ENCODE data around the gene FAM47C.
"Not testable (repeated sequence)": the region's sequence is repeated elsewhere in the genome, so short reads cannot be mapped to it uniquely, and the experiment has no call there.

FAM47C gene

DNA sequence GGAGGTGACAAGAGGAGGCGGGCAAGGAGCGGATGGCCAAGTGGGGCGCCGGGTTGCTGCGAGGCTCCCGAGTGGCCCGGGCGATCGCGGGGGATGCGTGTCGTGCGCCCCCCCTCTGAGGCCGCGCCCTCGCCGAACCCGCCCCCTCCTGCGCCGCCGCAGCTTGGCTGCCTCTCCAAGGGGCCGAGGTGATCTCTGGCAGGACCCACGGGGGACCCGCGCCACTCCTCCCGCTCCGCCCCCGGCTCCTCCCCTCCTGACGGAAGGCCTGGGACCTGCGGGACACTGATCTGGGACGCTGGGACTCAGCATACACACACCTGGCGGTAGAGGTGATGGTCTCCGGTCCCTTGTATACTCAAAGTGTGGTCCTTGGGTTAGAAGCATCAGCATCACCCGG is 21.9 kb upstream of the FAM47C start:
- Histone ChIP-seq H3K4me3 (ENCODE audit: insufficient read depth, low read length, poor library complexity, severe bottlenecking) (no peak overlapping the region), H3K9me2 (replicated peaks; ENCODE audit: insufficient read depth, low read length) (no peaks in the 10 kb centered on the region)

DNA sequence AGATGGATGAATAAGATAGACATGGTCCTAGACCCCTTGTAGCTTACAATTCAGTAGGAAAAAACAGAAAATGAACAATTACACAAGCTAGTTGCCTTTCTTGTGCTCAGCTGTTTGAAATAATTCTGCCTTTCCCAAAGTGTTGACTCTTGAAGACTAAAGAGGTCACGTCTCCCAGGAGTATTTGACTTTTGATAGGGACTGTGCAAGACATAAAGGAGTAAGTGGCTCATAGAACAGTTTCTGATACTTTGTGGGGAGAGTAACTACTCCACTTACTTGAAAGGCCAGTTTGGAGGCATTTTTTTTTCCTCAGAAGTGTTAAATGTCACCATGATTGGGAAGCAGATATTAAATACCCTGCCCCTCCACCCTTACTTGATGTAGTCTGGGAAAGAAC is 21.0 kb upstream of the FAM47C start:
- not testable (repeated sequence) for H3K9me2 ChIP-seq (replicated peaks; ENCODE audit: insufficient read depth, low read length); H3K27me3 ChIP-seq (ENCODE audit: low read length); H4K20me1 ChIP-seq (ENCODE audit: low read depth, low read length); H3K9ac ChIP-seq (ENCODE audit: low read length); H3K9me3 ChIP-seq (ENCODE audit: insufficient read depth, low read length); H3K4me3 ChIP-seq (ENCODE audit: insufficient read depth, low read length, poor library complexity, severe bottlenecking); H3F3A ChIP-seq (ENCODE audit: insufficient read depth); H2AFZ ChIP-seq (ENCODE audit: low read depth, low read length, severe bottlenecking); H3K36me3 ChIP-seq (ENCODE audit: low read length); H3K4me2 ChIP-seq (ENCODE audit: low read depth, low read length, poor library complexity, severe bottlenecking); H3K79me2 ChIP-seq (ENCODE audit: insufficient read depth, low read length); H3K27ac ChIP-seq (ENCODE audit: low read depth, low read length)

More for the DNA sequence above, 21.9 kb upstream of the FAM47C start:
- Histone ChIP-seq H3F3A (ENCODE audit: insufficient read depth) (no peaks in the 10 kb centered on the region), H3K36me3 (ENCODE audit: low read length) (no peaks in the 10 kb centered on the region), H3K27ac (ENCODE audit: low read depth, low read length) (no peak overlapping the region), H3K9ac (ENCODE audit: low read length) (no peak overlapping the region), H3K4me2 (ENCODE audit: low read depth, low read length, poor library complexity, severe bottlenecking) (no peak overlapping the region), H3K9me3 (ENCODE audit: insufficient read depth, low read length) (no peaks in the 10 kb centered on the region), H3K27me3 (ENCODE audit: low read length) (no peaks in the 10 kb centered on the region), H4K20me1 (ENCODE audit: low read depth, low read length) (no peaks in the 10 kb centered on the region), H2AFZ (ENCODE audit: low read depth, low read length, severe bottlenecking) (no peak overlapping the region), H3K79me2 (ENCODE audit: insufficient read depth, low read length) (no peaks in the 10 kb centered on the region)
- no peak for TF ChIP-seq EZH2phosphoT487 (conservative IDR thresholded peaks at IDR 0.05; ENCODE audit: low read length)
- TF ChIP-seq, protein P1, sequence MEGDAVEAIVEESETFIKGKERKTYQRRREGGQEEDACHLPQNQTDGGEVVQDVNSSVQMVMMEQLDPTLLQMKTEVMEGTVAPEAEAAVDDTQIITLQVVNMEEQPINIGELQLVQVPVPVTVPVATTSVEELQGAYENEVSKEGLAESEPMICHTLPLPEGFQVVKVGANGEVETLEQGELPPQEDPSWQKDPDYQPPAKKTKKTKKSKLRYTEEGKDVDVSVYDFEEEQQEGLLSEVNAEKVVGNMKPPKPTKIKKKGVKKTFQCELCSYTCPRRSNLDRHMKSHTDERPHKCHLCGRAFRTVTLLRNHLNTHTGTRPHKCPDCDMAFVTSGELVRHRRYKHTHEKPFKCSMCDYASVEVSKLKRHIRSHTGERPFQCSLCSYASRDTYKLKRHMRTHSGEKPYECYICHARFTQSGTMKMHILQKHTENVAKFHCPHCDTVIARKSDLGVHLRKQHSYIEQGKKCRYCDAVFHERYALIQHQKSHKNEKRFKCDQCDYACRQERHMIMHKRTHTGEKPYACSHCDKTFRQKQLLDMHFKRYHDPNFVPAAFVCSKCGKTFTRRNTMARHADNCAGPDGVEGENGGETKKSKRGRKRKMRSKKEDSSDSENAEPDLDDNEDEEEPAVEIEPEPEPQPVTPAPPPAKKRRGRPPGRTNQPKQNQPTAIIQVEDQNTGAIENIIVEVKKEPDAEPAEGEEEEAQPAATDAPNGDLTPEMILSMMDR (IDR thresholded peaks at IDR 0.05; ENCODE audit: insufficient read depth, low read length, poor library complexity, severe bottlenecking): no peak

GRCh38 chrX:37000140-37000539 is 8.0 kb upstream of the FAM47C start:
- H3K27me3 ChIP-seq (ENCODE audit: low read length): no peaks in the 10 kb centered on the region
- H2AFZ ChIP-seq (ENCODE audit: low read depth, low read length, severe bottlenecking): no peak overlapping the region

GRCh38 chrX:37010496-37010895 is 2.3 kb downstream of the FAM47C start:
- no peaks in the 10 kb centered on the region for H3K9me3 ChIP-seq (ENCODE audit: insufficient read depth, low read length)
- H3K9me2 ChIP-seq (replicated peaks; ENCODE audit: insufficient read depth, low read length): no peaks in the 10 kb centered on the region
- H3K79me2 ChIP-seq (ENCODE audit: insufficient read depth, low read length): no peaks in the 10 kb centered on the region
- H3K4me2 ChIP-seq (ENCODE audit: low read depth, low read length, poor library complexity, severe bottlenecking): no peak overlapping the region
- no peak overlapping the region for H3K9ac ChIP-seq (ENCODE audit: low read length)
- H3K27me3 ChIP-seq (ENCODE audit: low read length): no peaks in the 10 kb centered on the region
- no peak overlapping the region for H2AFZ ChIP-seq (ENCODE audit: low read depth, low read length, severe bottlenecking)
- no peaks in the 10 kb centered on the region for H3K36me3 ChIP-seq (ENCODE audit: low read length)
- H3K27ac ChIP-seq (ENCODE audit: low read depth, low read length): no peak overlapping the region
- no peak overlapping the region for H3K4me3 ChIP-seq (ENCODE audit: insufficient read depth, low read length, poor library complexity, severe bottlenecking)
- H4K20me1 ChIP-seq (ENCODE audit: low read depth, low read length): no peaks in the 10 kb centered on the region
- H3F3A ChIP-seq (ENCODE audit: insufficient read depth): no peaks in the 10 kb centered on the region
- TF ChIP-seq EZH2phosphoT487 (conservative IDR thresholded peaks at IDR 0.05; ENCODE audit: low read length): no peak
- TF ChIP-seq, protein P1 (IDR thresholded peaks at IDR 0.05; ENCODE audit: insufficient read depth, low read length, poor library complexity, severe bottlenecking): no peak

More at GRCh38 chrX:37000140-37000539, 8.0 kb upstream of the FAM47C start:
- Histone ChIP-seq H3K4me3 (ENCODE audit: insufficient read depth, low read length, poor library complexity, severe bottlenecking) (no peak overlapping the region), H4K20me1 (ENCODE audit: low read depth, low read length) (no peaks in the 10 kb centered on the region), H3K36me3 (ENCODE audit: low read length) (no peaks in the 10 kb centered on the region), H3K4me2 (ENCODE audit: low read depth, low read length, poor library complexity, severe bottlenecking) (no peak overlapping the region), H3K9ac (ENCODE audit: low read length) (no peak overlapping the region), H3K27ac (ENCODE audit: low read depth, low read length) (no peak overlapping the region), H3K79me2 (ENCODE audit: insufficient read depth, low read length) (no peaks in the 10 kb centered on the region), H3K9me2 (replicated peaks; ENCODE audit: insufficient read depth, low read length) (no peaks in the 10 kb centered on the region), H3F3A (ENCODE audit: insufficient read depth) (no peaks in the 10 kb centered on the region), H3K9me3 (ENCODE audit: insufficient read depth, low read length) (no peaks in the 10 kb centered on the region)
- no peak for TF ChIP-seq EZH2phosphoT487 (conservative IDR thresholded peaks at IDR 0.05; ENCODE audit: low read length)
- TF ChIP-seq, protein P1 (IDR thresholded peaks at IDR 0.05; ENCODE audit: insufficient read depth, low read length, poor library complexity, severe bottlenecking): no peak

DNA sequence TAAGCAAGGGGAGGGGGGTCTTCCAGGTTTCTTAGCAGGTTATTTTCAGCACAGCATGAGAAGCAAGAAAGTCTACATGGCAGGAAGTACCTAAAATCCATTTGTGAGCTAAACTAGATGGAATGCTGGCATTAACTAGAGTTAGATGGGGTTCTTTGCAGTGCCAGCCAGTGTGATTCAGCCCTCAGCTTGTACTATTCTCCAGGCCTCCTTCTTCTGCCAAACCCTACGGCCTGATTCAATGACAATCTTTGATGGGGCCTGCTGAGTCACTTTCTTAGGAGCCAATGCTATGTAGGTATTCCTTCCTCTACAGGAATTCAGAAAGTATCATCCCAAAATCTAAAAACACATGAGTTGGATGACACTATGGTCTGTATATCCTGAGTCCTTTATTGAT is 26.1 kb downstream of the FAM47C start:
- H3K9me2 ChIP-seq (replicated peaks; ENCODE audit: insufficient read depth, low read length); H2AFZ ChIP-seq (ENCODE audit: low read depth, low read length, severe bottlenecking); H3K36me3 ChIP-seq (ENCODE audit: low read length); H3K9ac ChIP-seq (ENCODE audit: low read length); H3K27me3 ChIP-seq (ENCODE audit: low read length); H3K79me2 ChIP-seq (ENCODE audit: insufficient read depth, low read length); H4K20me1 ChIP-seq (ENCODE audit: low read depth, low read length); H3K9me3 ChIP-seq (ENCODE audit: insufficient read depth, low read length); H3K4me3 ChIP-seq (ENCODE audit: insufficient read depth, low read length, poor library complexity, severe bottlenecking); H3K27ac ChIP-seq (ENCODE audit: low read depth, low read length); H3K4me2 ChIP-seq (ENCODE audit: low read depth, low read length, poor library complexity, severe bottlenecking); H3F3A ChIP-seq (ENCODE audit: insufficient read depth): not testable (repeated sequence)

- H3K9ac ChIP-seq (ENCODE audit: low read length); H3K4me2 ChIP-seq (ENCODE audit: low read depth, low read length, poor library complexity, severe bottlenecking); H3F3A ChIP-seq (ENCODE audit: insufficient read depth); H3K27ac ChIP-seq (ENCODE audit: low read depth, low read length); H2AFZ ChIP-seq (ENCODE audit: low read depth, low read length, severe bottlenecking); H4K20me1 ChIP-seq (ENCODE audit: low read depth, low read length); H3K9me2 ChIP-seq (replicated peaks; ENCODE audit: insufficient read depth, low read length); H3K79me2 ChIP-seq (ENCODE audit: insufficient read depth, low read length); H3K9me3 ChIP-seq (ENCODE audit: insufficient read depth, low read length); H3K27me3 ChIP-seq (ENCODE audit: low read length); H3K4me3 ChIP-seq (ENCODE audit: insufficient read depth, low read length, poor library complexity, severe bottlenecking); H3K36me3 ChIP-seq (ENCODE audit: low read length): not testable (repeated sequence)
Measured at GRCh38 chrX:37036674-37037220, 28.6 kb downstream of the FAM47C start.
